Subcutaneous adipose tissue (tissue), 4 donors: ENCODE measurements around the gene FBXO8. TPM values are rescaled to one million over a fixed set of nuclear protein-coding genes. Genes with fewer than 3 reads are reported as not detected.

Experiments used
- total RNA-seq, 4 donors: library from RNA; depleted of rRNA; stranded (reverse); fragments of >200 nt; gene quantifications; one replicate each; pipeline ENCODE4 v1.1.0, GENCODE V29; 2016
- TF ChIP-seq, protein P1 (sequence below): fragments of 450-650 bp; IDR thresholded peaks from one replicate; pipeline ENCODE4 v1.5.1; 2016; ENCODE audit warnings: low read depth, mild to moderate bottlenecking, control low read depth, antibody characterized with exemption, moderate library complexity

The FBXO8 gene
- total RNA-seq, 4 donors from 2014 or later: 31.4 to 47.6 (median 40.1) TPM

GRCh38 chr4:174317531-174317930 lies 34.1 kb upstream of the FBXO8 start:
- TF ChIP-seq, protein P1, sequence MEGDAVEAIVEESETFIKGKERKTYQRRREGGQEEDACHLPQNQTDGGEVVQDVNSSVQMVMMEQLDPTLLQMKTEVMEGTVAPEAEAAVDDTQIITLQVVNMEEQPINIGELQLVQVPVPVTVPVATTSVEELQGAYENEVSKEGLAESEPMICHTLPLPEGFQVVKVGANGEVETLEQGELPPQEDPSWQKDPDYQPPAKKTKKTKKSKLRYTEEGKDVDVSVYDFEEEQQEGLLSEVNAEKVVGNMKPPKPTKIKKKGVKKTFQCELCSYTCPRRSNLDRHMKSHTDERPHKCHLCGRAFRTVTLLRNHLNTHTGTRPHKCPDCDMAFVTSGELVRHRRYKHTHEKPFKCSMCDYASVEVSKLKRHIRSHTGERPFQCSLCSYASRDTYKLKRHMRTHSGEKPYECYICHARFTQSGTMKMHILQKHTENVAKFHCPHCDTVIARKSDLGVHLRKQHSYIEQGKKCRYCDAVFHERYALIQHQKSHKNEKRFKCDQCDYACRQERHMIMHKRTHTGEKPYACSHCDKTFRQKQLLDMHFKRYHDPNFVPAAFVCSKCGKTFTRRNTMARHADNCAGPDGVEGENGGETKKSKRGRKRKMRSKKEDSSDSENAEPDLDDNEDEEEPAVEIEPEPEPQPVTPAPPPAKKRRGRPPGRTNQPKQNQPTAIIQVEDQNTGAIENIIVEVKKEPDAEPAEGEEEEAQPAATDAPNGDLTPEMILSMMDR: no peak

- TF ChIP-seq, protein P1: no peak
Measured at GRCh38 chr4:174316954-174317353, 33.5 kb upstream of the FBXO8 start.

DNA sequence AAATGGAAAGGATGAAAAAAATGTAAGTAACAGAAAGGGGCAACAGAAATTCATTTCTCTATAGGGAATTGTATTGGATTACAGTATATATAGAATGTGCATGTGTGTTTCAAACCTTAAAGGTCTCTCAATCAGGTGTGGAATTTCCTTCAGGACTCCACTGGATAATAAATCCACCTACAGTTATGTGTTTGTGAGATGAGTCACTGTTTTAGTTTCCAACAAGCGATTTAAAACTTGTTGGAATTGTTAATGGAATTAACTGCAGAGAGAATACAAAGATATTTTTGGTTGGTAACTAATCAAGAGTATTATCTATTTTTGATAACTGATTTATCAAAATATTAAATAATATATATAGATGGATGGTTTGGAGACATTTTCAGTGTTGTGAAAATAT lies 33.1 kb upstream of the FBXO8 start:
- TF ChIP-seq, protein P1: no peak

- TF ChIP-seq, protein P1: no peak
Measured at GRCh38 chr4:174314770-174315169, 31.3 kb upstream of the FBXO8 start.

GRCh38 chr4:174314274-174314673 lies 30.8 kb upstream of the FBXO8 start:
- TF ChIP-seq, protein P1: no peak

- TF ChIP-seq, protein P1: no peak
Measured at GRCh38 chr4:174312993-174313392, 29.5 kb upstream of the FBXO8 start.

GRCh38 chr4:174307694-174308093 lies 24.2 kb upstream of the FBXO8 start:
- TF ChIP-seq, protein P1: no peak
